GM18502 (cell line): Measurements from ENCODE around the gene CHST8.

Experiments used
- ATAC-seq: cut with Tn5 transposase; IDR thresholded peaks from one replicate; pipeline ENCODE4 v1.9.1; 2021; ENCODE audit warnings: mild to moderate bottlenecking; ENCODE audit not compliant: unreplicated experiment, poor library complexity

CHST8 gene

GRCh38 chr19:33752945-33753344 is 131.2 kb downstream of the CHST8 start:
- ATAC-seq = no peak

DNA sequence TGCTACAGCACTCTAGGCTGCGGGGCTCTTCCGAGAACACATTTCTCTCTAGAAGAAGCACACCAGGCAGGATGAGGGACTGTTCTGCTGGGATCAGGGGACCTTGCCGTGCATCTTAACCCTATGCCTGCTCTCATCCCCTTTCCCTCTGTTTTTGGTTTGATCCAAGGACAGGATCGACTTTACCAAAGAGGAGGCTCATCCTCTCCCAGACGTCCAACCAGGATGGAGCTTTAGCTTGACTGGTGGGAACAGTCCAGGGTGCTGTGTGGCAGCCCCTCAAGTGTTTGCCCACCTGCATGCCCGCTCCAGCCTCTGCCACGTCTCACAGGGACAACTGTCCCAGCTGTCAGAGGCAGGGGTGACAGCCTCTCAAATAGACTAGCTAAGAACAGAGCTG is 132.6 kb downstream of the CHST8 start:
- ATAC-seq = no peak

DNA sequence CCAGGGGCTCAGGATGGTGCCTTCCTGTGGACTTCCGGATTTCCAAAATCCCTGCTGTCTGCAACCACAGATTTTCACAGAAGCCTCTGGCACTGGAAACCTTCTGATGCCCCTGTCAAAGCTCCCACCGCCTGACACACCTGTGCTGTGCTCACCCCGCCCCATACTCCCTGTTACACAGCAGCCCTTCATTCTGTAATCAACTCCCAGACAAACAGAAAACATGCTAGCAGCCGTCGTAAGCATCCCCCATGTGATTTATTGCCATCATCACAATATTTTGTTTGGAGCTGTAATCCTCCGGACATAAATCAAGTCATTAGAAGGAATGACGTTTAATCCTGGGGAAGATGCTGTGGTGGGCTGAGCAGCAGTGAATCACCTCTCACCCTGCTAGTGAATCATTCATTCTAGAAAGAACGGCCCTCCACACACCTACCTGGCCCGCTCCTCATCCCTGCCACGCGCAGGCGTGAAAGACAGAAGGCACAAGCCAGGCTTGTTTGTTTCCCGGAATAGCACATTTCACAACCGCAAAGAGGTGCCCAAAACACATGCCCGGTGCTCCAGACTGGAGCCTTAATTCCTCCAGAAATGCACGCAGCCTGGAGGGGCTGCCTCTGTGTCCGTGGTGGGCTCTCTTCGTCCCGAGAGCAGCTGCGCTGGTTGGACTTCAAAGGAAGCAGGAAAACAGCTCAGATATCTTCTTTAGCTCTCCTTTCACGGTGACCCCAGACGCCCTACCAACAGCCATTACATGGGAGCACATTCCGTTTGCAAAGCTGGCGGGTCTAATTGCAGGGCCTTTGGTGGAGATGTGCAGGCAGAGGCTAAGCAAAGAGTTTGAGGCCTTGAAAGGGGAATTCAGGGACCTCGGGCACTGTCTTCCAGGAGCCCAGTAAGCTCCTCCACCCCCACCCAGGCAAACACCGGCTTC is 133.6 kb downstream of the CHST8 start:
- no peak for ATAC-seq

- no peak for ATAC-seq
These were observed 134.4 kb downstream of the CHST8 start for GRCh38 chr19:33756177-33756576.

DNA sequence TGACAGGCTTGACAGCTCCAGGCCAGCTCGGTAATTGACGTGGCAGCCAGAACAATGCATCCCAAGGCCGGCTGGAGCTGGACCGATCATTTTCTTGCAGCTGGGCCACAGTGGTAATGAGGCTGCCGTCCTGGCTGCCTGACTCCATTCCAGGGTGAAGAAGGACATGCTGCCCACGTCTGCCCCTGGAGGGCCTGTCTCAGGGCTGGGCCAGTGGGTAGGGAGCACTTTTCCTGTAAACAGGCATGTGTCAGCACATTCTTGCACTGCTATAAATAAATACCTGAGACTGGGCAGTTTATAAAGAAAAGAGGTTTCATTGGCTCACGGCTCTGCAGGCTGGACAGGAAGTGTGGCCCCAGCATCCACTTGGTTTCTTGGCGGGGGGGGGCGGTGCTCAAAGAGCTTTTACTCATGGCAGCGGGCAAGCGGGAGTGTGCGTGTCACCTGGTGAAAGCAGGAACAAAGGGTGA is 136.8 kb downstream of the CHST8 start:
- ATAC-seq = no peak

DNA sequence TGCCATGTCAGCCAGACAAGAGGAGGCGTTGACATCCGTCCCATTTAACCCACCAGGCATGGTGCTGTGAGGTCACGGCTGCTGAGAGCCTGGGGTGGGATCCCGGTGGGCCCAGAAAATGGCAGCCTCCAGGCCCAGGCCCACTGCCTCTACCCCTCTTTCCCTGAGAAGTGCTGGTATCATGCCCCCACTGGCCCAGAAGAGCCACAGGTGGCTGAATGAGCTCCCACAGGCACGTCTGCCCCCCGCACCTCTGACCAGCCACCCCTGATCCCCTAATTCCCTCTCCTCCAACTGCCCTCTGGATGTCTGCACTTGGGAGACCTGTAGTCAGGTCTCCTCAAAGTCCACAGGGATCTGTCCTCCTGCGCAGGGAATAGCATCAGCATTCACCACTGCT is 137.6 kb downstream of the CHST8 start:
- ATAC-seq = no peak

GRCh38 chr19:33763633-33764371 is 142.0 kb downstream of the CHST8 start:
- ATAC-seq = no peak

GRCh38 chr19:33766623-33767022 is 144.9 kb downstream of the CHST8 start:
- no peak for ATAC-seq

GRCh38 chr19:33767898-33768413 is 146.2 kb downstream of the CHST8 start:
- no peak for ATAC-seq

GRCh38 chr19:33769208-33769607 is 147.5 kb downstream of the CHST8 start:
- no peak for ATAC-seq

- no peak for ATAC-seq
These were observed 148.4 kb downstream of the CHST8 start for GRCh38 chr19:33770107-33770506.

- ATAC-seq = no peak
These were observed 149.8 kb downstream of the CHST8 start for GRCh38 chr19:33771384-33772101.

- no peak for ATAC-seq
These were observed 150.5 kb downstream of the CHST8 start for GRCh38 chr19:33772102-33772857.

DNA sequence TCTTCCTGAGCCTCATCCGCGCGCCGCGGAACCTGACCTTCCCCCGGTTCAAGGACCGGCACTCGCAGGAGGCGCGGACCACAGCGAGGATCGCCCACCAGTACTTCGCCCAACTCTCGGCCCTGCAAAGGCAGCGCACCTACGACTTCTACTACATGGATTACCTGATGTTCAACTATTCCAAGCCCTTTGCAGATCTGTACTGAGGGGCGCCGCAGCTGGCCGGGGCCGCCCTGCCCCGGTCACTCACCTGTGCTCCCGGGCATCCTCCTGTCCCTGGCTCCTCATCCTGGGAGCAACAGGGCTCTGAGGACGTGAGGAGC is 151.1 kb downstream of the CHST8 start:
- ATAC-seq = no peak

DNA sequence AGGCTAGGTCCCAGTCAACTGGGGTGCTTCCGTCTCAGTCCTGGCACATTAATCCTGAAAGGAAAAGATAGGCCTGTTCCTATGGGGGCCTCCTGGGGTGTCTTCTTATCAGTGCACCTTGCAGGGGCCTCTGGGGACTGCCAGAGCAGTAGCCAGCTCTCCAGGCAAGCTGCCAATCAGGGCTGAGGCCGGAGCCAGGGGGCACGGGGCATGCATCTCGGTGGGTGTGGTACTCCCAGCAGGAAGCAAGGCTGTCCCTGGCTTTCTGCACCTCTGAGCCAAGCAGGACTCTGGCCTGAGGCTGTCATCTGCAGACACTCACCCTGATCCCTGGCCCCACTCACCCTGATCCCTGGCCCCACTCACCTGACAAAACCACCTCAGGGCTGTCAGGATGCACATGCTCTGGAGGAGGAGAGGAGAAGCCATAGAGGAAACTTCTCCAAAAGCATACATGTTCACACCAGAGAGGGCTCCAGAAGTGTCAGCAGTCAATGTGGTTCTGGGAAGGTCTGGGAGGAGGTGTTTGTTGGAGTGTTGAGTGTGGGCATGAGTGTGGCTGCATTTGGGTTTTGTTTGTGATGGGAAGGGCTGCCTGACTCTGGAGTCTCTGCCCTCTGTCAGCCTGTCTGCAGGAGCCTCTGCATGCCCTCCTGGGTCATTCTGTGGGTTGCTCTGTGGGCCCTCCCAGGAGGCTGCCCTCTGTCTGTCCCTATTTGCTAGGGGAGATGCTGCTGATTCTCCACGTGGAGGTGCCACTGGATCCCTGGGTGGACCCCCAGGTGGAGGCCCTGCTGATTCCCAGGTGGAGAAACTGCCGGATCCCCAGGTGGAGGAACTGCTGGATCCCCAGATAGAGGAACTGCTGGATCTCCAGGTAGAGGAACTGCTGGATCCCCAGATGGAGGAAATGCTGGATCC is 152.2 kb downstream of the CHST8 start:
- no peak for ATAC-seq

DNA sequence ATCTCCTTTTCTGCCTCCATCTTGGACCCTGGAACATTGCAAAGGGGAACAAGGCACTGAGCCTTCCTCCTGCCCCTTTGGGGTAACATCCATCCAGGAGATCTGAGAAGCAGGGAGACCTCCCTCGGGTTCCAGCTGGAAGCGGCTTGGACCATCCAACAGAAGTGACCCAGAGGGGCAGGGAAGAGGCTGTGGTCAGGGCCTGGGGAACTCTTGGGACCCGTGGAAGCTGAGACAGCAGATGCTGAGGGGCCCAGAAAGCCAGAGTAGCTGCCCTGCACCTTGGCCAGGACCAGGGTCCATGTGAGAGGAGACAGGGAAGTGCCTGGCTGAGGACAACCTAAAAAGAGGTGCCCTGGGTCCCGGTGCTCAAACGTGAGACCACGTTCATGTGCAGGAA is 153.0 kb downstream of the CHST8 start:
- no peak for ATAC-seq

- no peak for ATAC-seq
These were observed 154.2 kb downstream of the CHST8 start for GRCh38 chr19:33775731-33776487.

- ATAC-seq = no peak
These were observed 155.6 kb downstream of the CHST8 start for GRCh38 chr19:33777351-33777750.
